Measurements from ENCODE around the gene THY1. TPM values are rescaled to one million over a fixed set of nuclear protein-coding genes. Genes with fewer than 3 reads are reported as not detected.

The THY1 gene
- total RNA-seq, 1 donor from 2014 or later, result 75.4 TPM

DNA sequence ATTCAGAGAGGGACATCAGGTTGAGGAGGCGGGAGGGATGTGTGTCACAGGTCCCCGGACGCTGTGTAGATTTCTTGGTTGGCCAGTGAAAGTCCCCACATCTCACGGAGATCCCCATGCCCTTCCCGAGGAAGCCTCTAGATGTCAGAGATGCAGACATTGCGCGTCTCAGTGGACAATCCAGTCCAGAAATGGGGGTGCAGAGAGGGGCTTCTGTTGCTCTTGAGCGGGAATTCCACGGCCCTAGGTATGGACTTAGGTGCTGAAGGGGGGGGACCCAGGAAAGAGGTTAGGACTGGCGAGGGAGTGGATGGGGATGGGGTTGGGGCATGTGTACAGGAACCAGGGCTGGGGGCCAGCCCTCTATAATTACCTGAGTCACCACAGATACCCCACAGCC is 7.0 kb downstream of the THY1 start:
- Mint-ChIP-seq H3K9me3 (peaks cover 5% of the 10 kb centered on the region), H3K4me1 (peaks cover 16% of the 10 kb centered on the region), H3K36me3 (ENCODE audit: low read depth) (peaks cover 8% of the 10 kb centered on the region), H3K4me3 (no peak overlapping the region), H3K27me3 (ENCODE audit: low read depth) (no peaks in the 10 kb centered on the region), H3K27ac (ENCODE audit: unreplicated experiment) (no peak overlapping the region)
- DNase-seq (ENCODE audit: low read depth, low spot score), result no peak
- TF ChIP-seq, protein P1, sequence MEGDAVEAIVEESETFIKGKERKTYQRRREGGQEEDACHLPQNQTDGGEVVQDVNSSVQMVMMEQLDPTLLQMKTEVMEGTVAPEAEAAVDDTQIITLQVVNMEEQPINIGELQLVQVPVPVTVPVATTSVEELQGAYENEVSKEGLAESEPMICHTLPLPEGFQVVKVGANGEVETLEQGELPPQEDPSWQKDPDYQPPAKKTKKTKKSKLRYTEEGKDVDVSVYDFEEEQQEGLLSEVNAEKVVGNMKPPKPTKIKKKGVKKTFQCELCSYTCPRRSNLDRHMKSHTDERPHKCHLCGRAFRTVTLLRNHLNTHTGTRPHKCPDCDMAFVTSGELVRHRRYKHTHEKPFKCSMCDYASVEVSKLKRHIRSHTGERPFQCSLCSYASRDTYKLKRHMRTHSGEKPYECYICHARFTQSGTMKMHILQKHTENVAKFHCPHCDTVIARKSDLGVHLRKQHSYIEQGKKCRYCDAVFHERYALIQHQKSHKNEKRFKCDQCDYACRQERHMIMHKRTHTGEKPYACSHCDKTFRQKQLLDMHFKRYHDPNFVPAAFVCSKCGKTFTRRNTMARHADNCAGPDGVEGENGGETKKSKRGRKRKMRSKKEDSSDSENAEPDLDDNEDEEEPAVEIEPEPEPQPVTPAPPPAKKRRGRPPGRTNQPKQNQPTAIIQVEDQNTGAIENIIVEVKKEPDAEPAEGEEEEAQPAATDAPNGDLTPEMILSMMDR (conservative IDR thresholded peaks at IDR 0.05), result no peak

DNA sequence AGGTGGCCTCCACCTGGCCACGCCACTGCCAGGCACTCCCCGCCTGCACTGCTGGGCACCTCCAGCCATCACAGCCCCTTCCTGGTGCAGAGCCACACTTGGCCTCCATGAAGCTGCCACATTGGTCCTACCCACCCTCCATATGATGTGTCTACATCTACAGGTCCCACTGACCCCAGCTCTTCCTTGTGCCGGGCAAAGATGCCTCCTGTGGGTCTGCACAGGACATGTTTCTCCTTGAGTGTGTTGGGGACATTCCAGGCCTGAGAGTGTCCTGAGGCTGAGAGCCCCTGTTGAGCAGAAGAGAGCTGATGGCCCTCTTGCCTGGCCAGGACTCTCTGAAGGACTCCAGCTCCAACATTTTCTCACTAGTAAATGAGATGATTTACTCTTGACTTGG is 7.5 kb downstream of the THY1 start:
- Mint-ChIP-seq H3K4me3 (no peak overlapping the region), H3K27me3 (ENCODE audit: low read depth) (peaks cover under 1% of the 10 kb centered on the region), H3K27ac (ENCODE audit: unreplicated experiment) (peak overlapping the region; percentile 55), H3K9me3 (peaks cover 5% of the 10 kb centered on the region), H3K36me3 (ENCODE audit: low read depth) (peaks cover 8% of the 10 kb centered on the region), H3K4me1 (peaks cover 12% of the 10 kb centered on the region)
- TF ChIP-seq, protein P1 (conservative IDR thresholded peaks at IDR 0.05), result no peak
- no peak for DNase-seq (ENCODE audit: low read depth, low spot score)

DNA sequence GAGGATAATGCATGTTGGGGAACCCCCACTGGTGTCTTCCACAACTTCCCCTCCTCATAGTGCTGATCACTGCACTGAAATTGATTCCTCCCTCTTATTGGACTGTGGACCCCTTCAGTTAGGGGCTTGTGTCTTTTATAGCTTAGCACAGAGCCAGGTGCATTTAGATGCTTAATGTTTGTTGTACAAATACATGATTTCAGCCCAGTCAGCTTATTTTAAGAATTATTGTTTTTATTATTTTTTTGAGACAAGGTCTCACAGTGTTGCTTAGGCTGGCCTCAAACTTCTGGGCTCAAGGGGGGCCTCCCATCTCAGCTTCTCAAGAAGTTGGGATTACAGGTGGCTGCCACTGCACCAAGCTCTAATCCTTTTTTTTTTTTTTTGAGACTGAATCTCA is 8.2 kb downstream of the THY1 start:
- peaks cover 4% of the 10 kb centered on the region for H3K27me3 Mint-ChIP-seq (ENCODE audit: low read depth)
- H3K27ac Mint-ChIP-seq (ENCODE audit: unreplicated experiment), result no peak overlapping the region
- TF ChIP-seq, protein P1 (conservative IDR thresholded peaks at IDR 0.05), result no peak
- DNase-seq (ENCODE audit: low read depth, low spot score), result no peak
- H3K36me3 Mint-ChIP-seq (ENCODE audit: low read depth), result peaks cover 5% of the 10 kb centered on the region
- peaks cover 4% of the 10 kb centered on the region for H3K4me1 Mint-ChIP-seq
- H3K9me3 Mint-ChIP-seq, result peaks cover 5% of the 10 kb centered on the region
- H3K4me3 Mint-ChIP-seq, result no peak overlapping the region

DNA sequence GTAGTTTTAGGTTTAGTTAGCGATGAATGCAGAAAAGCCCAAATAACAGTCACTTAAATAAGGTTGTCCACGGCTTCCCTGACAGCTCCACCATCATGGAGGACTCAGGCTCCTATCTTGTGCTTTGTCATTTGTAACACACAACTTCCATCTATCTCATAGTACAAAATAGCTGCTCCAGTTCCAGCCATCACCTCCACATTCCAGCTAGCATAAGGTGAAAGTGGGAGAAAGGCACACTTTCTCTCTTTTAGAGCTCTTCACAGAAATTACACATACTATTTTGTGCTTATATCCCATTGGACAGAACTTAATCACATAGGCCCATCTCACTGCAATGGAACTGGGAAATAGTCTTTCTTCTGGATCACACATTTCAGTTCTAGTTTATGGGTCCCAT is 8.7 kb downstream of the THY1 start:
- Mint-ChIP-seq H3K4me1 (peaks cover 4% of the 10 kb centered on the region), H3K4me3 (no peak overlapping the region), H3K27ac (ENCODE audit: unreplicated experiment) (no peak overlapping the region), H3K9me3 (peaks cover 5% of the 10 kb centered on the region), H3K27me3 (ENCODE audit: low read depth) (peaks cover 4% of the 10 kb centered on the region), H3K36me3 (ENCODE audit: low read depth) (peaks cover 4% of the 10 kb centered on the region)
- TF ChIP-seq, protein P1 (conservative IDR thresholded peaks at IDR 0.05), result no peak
- DNase-seq (ENCODE audit: low read depth, low spot score), result no peak

DNA sequence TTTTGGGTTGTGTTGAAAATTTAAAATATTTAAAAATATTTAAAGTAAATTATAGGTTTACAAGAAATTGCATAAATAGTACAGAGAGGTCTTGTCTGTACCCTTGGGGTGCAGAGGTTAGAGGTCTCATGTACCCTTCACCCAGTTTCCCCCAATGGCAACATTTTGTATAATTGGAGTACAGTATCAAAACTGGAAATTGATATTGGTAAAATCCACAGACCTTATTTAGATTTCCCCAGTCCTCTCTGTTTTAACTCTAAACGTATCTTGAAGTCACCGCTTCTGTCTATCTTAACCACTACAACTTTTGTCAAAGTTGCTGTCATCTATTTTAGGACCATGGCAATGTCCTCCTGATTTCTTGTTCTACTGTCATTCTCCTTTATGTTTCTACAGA is 10.9 kb downstream of the THY1 start:
- Mint-ChIP-seq H3K4me3 (no peak overlapping the region), H3K36me3 (ENCODE audit: low read depth) (no peaks in the 10 kb centered on the region), H3K27ac (ENCODE audit: unreplicated experiment) (no peak overlapping the region), H3K4me1 (no peaks in the 10 kb centered on the region), H3K9me3 (peaks cover 5% of the 10 kb centered on the region), H3K27me3 (ENCODE audit: low read depth) (peaks cover 4% of the 10 kb centered on the region)
- no peak for DNase-seq (ENCODE audit: low read depth, low spot score)
- TF ChIP-seq, protein P1 (conservative IDR thresholded peaks at IDR 0.05), result no peak

DNA sequence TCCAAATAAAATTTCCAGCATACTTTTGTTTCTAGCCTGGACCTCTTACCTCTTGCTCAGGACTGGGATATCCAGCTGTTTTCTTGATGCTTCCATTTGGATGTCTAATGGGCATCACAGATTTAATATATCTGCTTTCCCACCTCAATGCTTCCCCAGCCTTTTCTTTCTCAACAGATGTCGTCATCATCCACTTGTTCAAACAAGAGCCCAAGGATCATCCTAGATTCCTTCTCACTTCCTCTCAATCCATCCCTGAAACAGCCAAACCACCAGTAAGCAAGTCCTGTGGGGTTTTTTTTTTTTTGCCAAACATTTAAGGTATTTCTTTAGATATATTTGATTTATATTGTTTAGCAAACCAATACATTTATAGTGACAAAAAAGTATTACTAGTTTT is 12.5 kb downstream of the THY1 start:
- TF ChIP-seq, protein P1 (conservative IDR thresholded peaks at IDR 0.05), result no peak
- no peak overlapping the region for H3K27ac Mint-ChIP-seq (ENCODE audit: unreplicated experiment)
- no peak for DNase-seq (ENCODE audit: low read depth, low spot score)
- H3K4me1 Mint-ChIP-seq, result no peaks in the 10 kb centered on the region
- H3K27me3 Mint-ChIP-seq (ENCODE audit: low read depth), result peaks cover 4% of the 10 kb centered on the region
- peaks cover 5% of the 10 kb centered on the region for H3K9me3 Mint-ChIP-seq
- H3K36me3 Mint-ChIP-seq (ENCODE audit: low read depth), result no peaks in the 10 kb centered on the region
- H3K4me3 Mint-ChIP-seq, result no peak overlapping the region
